DMS153 (cell line): ENCODE data around the gene KHK.

Source experiments
- DNase-seq: peaks from one replicate; lab custom pipeline; 2025; lab: John Stamatoyannopoulos, UW

Gene KHK

GRCh38 chr2:27081984-27082772 is 4.4 kb upstream of the KHK start:
- no peak for DNase-seq

DNA sequence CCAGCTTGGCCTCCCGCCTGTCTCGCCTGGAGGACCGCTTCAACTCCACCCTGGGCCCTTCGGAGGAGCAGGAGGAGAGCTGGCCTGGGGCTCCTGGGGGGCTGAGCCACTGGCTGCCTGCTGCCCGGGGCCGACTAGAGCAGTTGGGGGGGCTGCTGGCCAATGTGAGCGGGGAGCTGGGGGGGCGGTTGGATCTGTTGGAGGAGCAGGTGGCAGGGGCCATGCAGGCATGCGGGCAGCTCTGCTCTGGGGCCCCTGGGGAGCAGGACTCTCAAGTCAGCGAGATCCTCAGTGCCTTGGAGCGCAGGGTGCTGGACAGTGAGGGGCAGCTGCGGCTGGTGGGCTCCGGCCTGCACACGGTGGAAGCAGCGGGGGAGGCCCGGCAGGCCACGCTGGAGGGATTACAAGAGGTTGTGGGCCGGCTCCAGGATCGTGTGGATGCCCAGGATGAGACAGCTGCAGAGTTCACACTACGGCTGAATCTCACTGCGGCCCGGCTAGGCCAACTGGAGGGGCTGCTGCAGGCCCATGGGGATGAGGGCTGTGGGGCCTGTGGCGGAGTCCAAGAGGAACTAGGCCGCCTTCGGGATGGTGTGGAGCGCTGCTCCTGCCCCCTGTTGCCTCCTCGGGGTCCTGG is 3.7 kb upstream of the KHK start:
- DNase-seq, result no peak

- no peak for DNase-seq
These were observed 2.9 kb upstream of the KHK start for GRCh38 chr2:27083410-27084296.

- no peak for DNase-seq
These were observed 2.1 kb upstream of the KHK start for GRCh38 chr2:27084297-27085061.

- DNase-seq, result no peak
These were observed 1.4 kb upstream of the KHK start for GRCh38 chr2:27085062-27085672.

- peak; percentile 12 for DNase-seq
These were observed 891 bp upstream of the KHK start for GRCh38 chr2:27085673-27086089.

- peak; percentile 84 for DNase-seq
These were observed 365 bp upstream of the KHK start for GRCh38 chr2:27086090-27086723.

DNA sequence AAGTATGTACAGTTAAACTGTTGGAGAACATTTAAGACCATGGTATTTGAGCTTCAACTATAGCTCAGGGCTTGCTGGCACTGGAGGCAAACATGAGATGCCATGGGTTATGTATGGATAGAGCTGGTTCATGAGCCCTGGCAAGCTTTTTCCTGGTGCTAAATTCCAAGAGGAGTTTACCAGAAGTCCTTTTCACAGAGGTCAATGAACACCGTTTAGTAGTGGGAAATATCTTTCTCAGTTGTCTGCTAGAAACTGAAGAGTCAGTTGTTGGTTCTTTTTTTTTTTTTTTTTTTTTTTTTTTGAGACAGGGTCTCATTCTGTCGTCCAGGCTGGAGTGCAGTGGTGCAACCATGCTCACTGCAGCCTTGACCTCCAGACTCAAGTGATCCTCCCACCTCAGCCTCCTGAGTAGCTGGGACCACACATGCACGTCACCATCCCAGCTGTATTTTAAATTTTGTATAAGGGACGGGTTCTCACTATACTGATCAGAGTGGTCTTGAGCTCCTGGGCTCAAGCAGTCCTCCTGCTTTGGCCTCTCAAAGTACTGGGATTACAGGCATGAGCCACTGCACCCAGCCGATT is 1.3 kb downstream of the KHK start:
- no peak for DNase-seq

- no peak for DNase-seq
These were observed 2.1 kb downstream of the KHK start for GRCh38 chr2:27088634-27089033.

- no peak for DNase-seq
These were observed 2.8 kb downstream of the KHK start for GRCh38 chr2:27089111-27089954.

GRCh38 chr2:27091746-27092695 is 5.4 kb downstream of the KHK start:
- no peak for DNase-seq

- no peak for DNase-seq
These were observed 6.3 kb downstream of the KHK start for GRCh38 chr2:27092696-27093429.

GRCh38 chr2:27093430-27094352 is 7.1 kb downstream of the KHK start:
- no peak for DNase-seq

GRCh38 chr2:27094353-27094984 is 7.9 kb downstream of the KHK start:
- no peak for DNase-seq

- DNase-seq, result no peak
These were observed 8.8 kb downstream of the KHK start for GRCh38 chr2:27095427-27095744.
